Measurements from ENCODE around the gene HLA-DRB1. TPM values are rescaled to one million over a fixed set of nuclear protein-coding genes. Genes with fewer than 3 reads are reported as not detected.
"Not testable (repeated sequence)": the region's sequence is repeated elsewhere in the genome, so short reads cannot be mapped to it uniquely, and the experiment has no call there.

The HLA-DRB1 gene
- total RNA-seq, 4 donors from 2014 or later, result 28.2 to 93.2 (median 49.1) TPM

- Histone ChIP-seq H3K27ac (replicated peaks in 1 of 4) (no peak overlapping the region), H3K27me3 (no peaks in the 10 kb centered on the region), H3K9me3 (no peaks in the 10 kb centered on the region), H3K36me3 (no peaks in the 10 kb centered on the region), H3K4me1 (no peaks in the 10 kb centered on the region), H3K4me3 (no peak overlapping the region)
- no peak for DNase-seq (ENCODE audit: extremely low spot score)
- intact Hi-C loops (cut with DNase I), result no loop called here
- WGBS, result 64% methylated on average over 8 of the region's 8 CpGs
- TF ChIP-seq CTCF (IDR thresholded peaks at IDR 0.05), result no peak
- no peak for TF ChIP-seq EP300 (IDR thresholded peaks at IDR 0.05)
- no peak for TF ChIP-seq POLR2AphosphoS5 (IDR thresholded peaks at IDR 0.05)
- TF ChIP-seq POLR2A (IDR thresholded peaks at IDR 0.05; ENCODE audit: low read depth), result no peak
These were observed 8.1 kb downstream of the HLA-DRB1 start for GRCh38 chr6:32581315-32582095.

GRCh38 chr6:32580593-32580992 is 9.1 kb downstream of the HLA-DRB1 start:
- Histone ChIP-seq H3K27ac (replicated peaks in 1 of 4) (no peak overlapping the region), H3K4me3 (no peak overlapping the region), H3K36me3 (no peaks in the 10 kb centered on the region), H3K27me3 (no peaks in the 10 kb centered on the region), H3K4me1 (no peaks in the 10 kb centered on the region), H3K9me3 (no peaks in the 10 kb centered on the region)
- WGBS, result 82% methylated on average over 4 of the region's 4 CpGs
- intact Hi-C loops (cut with DNase I), result no loop called here
- DNase-seq (ENCODE audit: extremely low spot score), result no peak
- TF ChIP-seq EP300 (IDR thresholded peaks at IDR 0.05), result no peak
- TF ChIP-seq POLR2AphosphoS5 (IDR thresholded peaks at IDR 0.05), result no peak
- no peak for TF ChIP-seq POLR2A (IDR thresholded peaks at IDR 0.05; ENCODE audit: low read depth)
- TF ChIP-seq CTCF (IDR thresholded peaks at IDR 0.05), result no peak

GRCh38 chr6:32578962-32579361 is 10.7 kb downstream of the HLA-DRB1 start:
- no peaks in the 10 kb centered on the region for H3K27me3 ChIP-seq
- no peaks in the 10 kb centered on the region for H3K36me3 ChIP-seq
- H3K27ac ChIP-seq (replicated peaks in 1 of 4), result no peak overlapping the region
- DNase-seq (ENCODE audit: extremely low spot score), result no peak
- no peak overlapping the region for H3K4me3 ChIP-seq
- WGBS, result 41% methylated on average over 3 of the region's 3 CpGs
- TF ChIP-seq EP300 (IDR thresholded peaks at IDR 0.05) (no peak), CTCF (IDR thresholded peaks at IDR 0.05) (no peak), POLR2AphosphoS5 (IDR thresholded peaks at IDR 0.05) (no peak), POLR2A (IDR thresholded peaks at IDR 0.05; ENCODE audit: low read depth) (no peak)
- H3K4me1 ChIP-seq, result no peaks in the 10 kb centered on the region
- intact Hi-C loops (cut with DNase I), result loop anchor here (10.0 kb wide), 1 partner anchor 94 kb away; no protein-coding TSS in a partner anchor
- no peaks in the 10 kb centered on the region for H3K9me3 ChIP-seq

- not testable (repeated sequence) for DNase-seq (ENCODE audit: extremely low spot score); H3K36me3 ChIP-seq; H3K27me3 ChIP-seq; H3K9me3 ChIP-seq; H3K4me3 ChIP-seq; H3K27ac ChIP-seq (replicated peaks in 1 of 4); H3K4me1 ChIP-seq
- intact Hi-C loops (cut with DNase I), result loop anchor here (10.0 kb wide), 1 partner anchor 93 kb away; no protein-coding TSS in a partner anchor
- 44% methylated on average over 5 of the region's 5 CpGs for WGBS
These were observed 12.2 kb downstream of the HLA-DRB1 start for GRCh38 chr6:32577493-32577892.

- no peak for TF ChIP-seq POLR2AphosphoS5 (IDR thresholded peaks at IDR 0.05)
- TF ChIP-seq CTCF (IDR thresholded peaks at IDR 0.05), result no peak
- no peak for TF ChIP-seq EP300 (IDR thresholded peaks at IDR 0.05)
- TF ChIP-seq POLR2A (IDR thresholded peaks at IDR 0.05; ENCODE audit: low read depth), result no peak
- intact Hi-C loops (cut with DNase I), result loop anchor here (10.0 kb wide), 1 partner anchor 91 kb away; no protein-coding TSS in a partner anchor
- Histone ChIP-seq H3K9me3 (no peaks in the 10 kb centered on the region), H3K27me3 (no peaks in the 10 kb centered on the region), H3K4me1 (no peaks in the 10 kb centered on the region), H3K36me3 (no peaks in the 10 kb centered on the region), H3K27ac (replicated peaks in 1 of 4) (no peak overlapping the region), H3K4me3 (no peak overlapping the region)
- DNase-seq (ENCODE audit: extremely low spot score), result no peak
- 80% methylated on average over 1 of the region's 1 CpG for WGBS
These were observed 13.4 kb downstream of the HLA-DRB1 start for GRCh38 chr6:32576250-32576649.

Data from esophagus muscularis mucosa (tissue), 4 donors.